ENCODE results near the gene PTGFRN.

Gene PTGFRN

GRCh38 chr1:116929961-116930592, 20.4 kb downstream of the PTGFRN start:
- H4K20me1 ChIP-seq (ENCODE audit: insufficient read depth, low read length): no peaks in the 10 kb centered on the region
- peaks cover 6% of the 10 kb centered on the region; the same call in 1 of the 2 replicates for H3K27me3 ChIP-seq (ENCODE audit: low read depth, low read length)
- TF ChIP-seq CTCF (IDR thresholded peaks at IDR 0.05; ENCODE audit: low read depth, low read length) (no peak), EZH2phosphoT487 (IDR thresholded peaks at IDR 0.05; ENCODE audit: low read depth) (no peak)
- no peaks in the 10 kb centered on the region for H3K9me3 ChIP-seq (ENCODE audit: insufficient read depth, low read length)
- H3K4me3 ChIP-seq (ENCODE audit: low read length): no peak overlapping the region
- no peaks in the 10 kb centered on the region for H3K4me1 ChIP-seq (ENCODE audit: low read length)
- H3K36me3 ChIP-seq (replicated peaks; ENCODE audit: low read depth, low read length): no peaks in the 10 kb centered on the region
- H3K79me2 ChIP-seq (ENCODE audit: low read length): no peaks in the 10 kb centered on the region
- H2AFZ ChIP-seq (ENCODE audit: low read depth, low read length): no peak overlapping the region
- no peak overlapping the region for H3K4me2 ChIP-seq (ENCODE audit: low read length)
- H3K9ac ChIP-seq (ENCODE audit: low read length): no peak overlapping the region
- H3K27ac ChIP-seq (ENCODE audit: low read length): no peak overlapping the region

GRCh38 chr1:116931016-116931918, 21.6 kb downstream of the PTGFRN start:
- Histone ChIP-seq H3K36me3 (replicated peaks; ENCODE audit: low read depth, low read length) (no peaks in the 10 kb centered on the region), H3K9me3 (ENCODE audit: insufficient read depth, low read length) (no peaks in the 10 kb centered on the region), H3K9ac (ENCODE audit: low read length) (no peak overlapping the region), H3K27ac (ENCODE audit: low read length) (no peak overlapping the region), H3K27me3 (ENCODE audit: low read depth, low read length) (no peaks in the 10 kb centered on the region), H3K79me2 (ENCODE audit: low read length) (no peaks in the 10 kb centered on the region), H4K20me1 (ENCODE audit: insufficient read depth, low read length) (no peaks in the 10 kb centered on the region), H3K4me3 (ENCODE audit: low read length) (no peak overlapping the region), H2AFZ (ENCODE audit: low read depth, low read length) (no peak overlapping the region), H3K4me2 (ENCODE audit: low read length) (no peak overlapping the region), H3K4me1 (ENCODE audit: low read length) (no peaks in the 10 kb centered on the region)
- TF ChIP-seq CTCF (IDR thresholded peaks at IDR 0.05; ENCODE audit: low read depth, low read length) (no peak), EZH2phosphoT487 (IDR thresholded peaks at IDR 0.05; ENCODE audit: low read depth) (no peak)

GRCh38 chr1:116933606-116934515, 24.1 kb downstream of the PTGFRN start:
- H3K79me2 ChIP-seq (ENCODE audit: low read length): no peaks in the 10 kb centered on the region
- H3K27me3 ChIP-seq (ENCODE audit: low read depth, low read length): no peaks in the 10 kb centered on the region
- H3K9me3 ChIP-seq (ENCODE audit: insufficient read depth, low read length): no peaks in the 10 kb centered on the region
- H4K20me1 ChIP-seq (ENCODE audit: insufficient read depth, low read length): no peaks in the 10 kb centered on the region
- H3K27ac ChIP-seq (ENCODE audit: low read length): no peak overlapping the region
- H2AFZ ChIP-seq (ENCODE audit: low read depth, low read length): no peak overlapping the region
- H3K36me3 ChIP-seq (replicated peaks; ENCODE audit: low read depth, low read length): no peaks in the 10 kb centered on the region
- no peak overlapping the region for H3K4me3 ChIP-seq (ENCODE audit: low read length)
- TF ChIP-seq EZH2phosphoT487 (IDR thresholded peaks at IDR 0.05; ENCODE audit: low read depth) (no peak), CTCF (IDR thresholded peaks at IDR 0.05; ENCODE audit: low read depth, low read length) (no peak)
- H3K4me2 ChIP-seq (ENCODE audit: low read length): no peak overlapping the region
- no peak overlapping the region for H3K9ac ChIP-seq (ENCODE audit: low read length)
- H3K4me1 ChIP-seq (ENCODE audit: low read length): no peaks in the 10 kb centered on the region
